Stimulated activated CD8-positive, alpha-beta memory T cell treated with anti-CD3 and anti-CD28 coated beads, Interleukin-4, amount 100 ng/mL, for 4 hours (primary cell): Measurements from ENCODE around the gene ABCC8.

Experiments used
- DNase-seq, 2 donors: peaks; one replicate each; pipeline ENCODE4 v3.0.0-alpha.2; 2020; ENCODE audit warnings: low read depth in 2 of 2, low spot score in 1 of 2

ABCC8 gene

DNA sequence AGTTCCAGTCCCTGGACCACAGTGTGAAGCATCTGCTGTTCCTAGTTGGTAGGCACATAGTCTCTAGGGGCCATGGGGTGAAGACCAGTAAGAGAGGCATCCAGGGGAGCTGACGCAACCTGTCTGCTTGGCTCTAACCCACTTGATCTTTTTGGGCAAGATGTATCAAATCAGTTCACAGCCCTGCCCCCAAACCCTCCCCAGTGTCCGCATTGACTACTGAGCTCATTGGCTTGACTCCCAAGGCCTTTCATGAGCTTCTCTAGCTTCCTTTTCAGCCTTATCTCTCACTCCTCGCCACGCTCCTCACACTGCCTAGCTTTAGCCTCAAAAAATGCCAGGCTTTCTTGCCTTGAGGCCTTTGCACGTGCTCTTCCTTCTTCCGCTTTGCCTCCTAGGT lies 29.7 kb upstream of the ABCC8 start:
- no peak for DNase-seq

DNA sequence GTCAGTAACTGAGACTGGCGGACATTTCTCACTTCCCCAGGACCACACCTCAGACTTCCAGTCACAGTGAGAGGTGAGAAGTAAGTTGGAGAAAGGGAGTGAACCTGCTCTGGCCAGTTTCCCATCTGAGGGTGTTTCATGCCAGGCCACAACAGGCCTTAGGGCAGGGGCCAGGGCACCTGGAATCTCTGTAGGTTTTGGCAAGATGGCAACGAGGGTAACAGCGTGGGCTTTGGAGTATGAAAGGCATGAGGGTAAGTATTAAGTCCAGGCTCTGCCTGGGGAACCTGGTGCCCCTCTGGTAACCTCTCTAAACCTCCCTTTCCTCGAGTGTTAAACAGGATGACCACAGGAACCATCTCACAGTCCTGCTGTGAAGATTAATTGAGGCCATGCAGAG lies 28.5 kb upstream of the ABCC8 start:
- DNase-seq: no peak

DNA sequence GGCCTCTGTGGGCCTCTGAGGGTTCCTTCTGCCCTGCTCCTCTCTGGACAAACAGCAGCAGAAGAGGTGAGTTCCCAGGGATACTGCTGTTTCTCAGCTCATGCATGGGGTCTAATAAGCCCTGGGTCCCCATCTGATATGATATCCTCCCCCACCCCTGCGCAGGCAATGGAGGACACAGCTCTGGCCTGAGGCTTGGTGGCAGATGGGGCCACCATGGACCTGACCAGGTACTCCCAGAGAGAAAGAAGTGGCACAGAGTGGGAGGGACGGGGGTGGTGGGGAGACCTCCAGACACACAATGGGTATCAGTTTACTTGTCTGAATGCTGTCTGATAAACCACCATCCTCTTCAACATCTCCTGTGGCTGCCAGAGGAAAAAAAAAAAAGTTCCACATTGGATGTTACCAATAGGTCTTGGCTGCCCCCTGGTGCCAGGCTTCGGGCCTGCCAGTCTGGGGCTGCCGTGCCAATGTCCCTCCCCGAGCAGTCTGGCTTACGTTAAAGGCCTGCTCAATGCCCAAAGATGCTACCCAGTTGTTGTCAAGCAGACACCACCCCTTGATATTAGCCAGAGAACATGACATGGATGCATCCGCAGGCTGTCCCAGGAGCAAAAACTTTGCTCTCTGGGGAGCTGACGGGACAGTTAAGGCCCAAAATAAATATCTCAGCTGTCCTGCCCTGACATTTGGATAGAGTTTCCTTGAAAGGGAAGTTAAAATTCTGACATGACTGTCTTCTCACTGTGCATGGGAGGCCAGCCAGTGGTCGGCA lies 27.9 kb upstream of the ABCC8 start:
- DNase-seq: peak; percentile 43 to 57

DNA sequence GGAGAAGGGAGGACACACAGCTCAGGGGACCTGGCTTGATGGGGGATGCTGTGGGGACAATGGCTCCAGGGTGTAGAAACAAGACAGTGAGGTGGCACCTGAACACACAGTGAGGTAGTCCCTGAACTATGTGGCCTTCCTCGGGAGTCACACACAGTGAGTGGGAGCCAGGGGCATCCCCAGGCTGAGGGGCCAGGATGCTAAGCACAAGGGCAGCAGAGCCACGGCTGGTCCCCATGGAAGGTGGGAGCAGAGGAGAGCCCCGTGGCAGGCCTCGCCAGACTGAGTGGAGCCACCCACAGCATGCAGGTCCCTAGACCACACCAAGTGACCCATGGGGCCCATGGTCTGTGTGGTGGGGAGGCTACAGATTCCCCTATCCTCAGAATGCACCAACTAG lies 26.0 kb upstream of the ABCC8 start:
- no peak for DNase-seq

DNA sequence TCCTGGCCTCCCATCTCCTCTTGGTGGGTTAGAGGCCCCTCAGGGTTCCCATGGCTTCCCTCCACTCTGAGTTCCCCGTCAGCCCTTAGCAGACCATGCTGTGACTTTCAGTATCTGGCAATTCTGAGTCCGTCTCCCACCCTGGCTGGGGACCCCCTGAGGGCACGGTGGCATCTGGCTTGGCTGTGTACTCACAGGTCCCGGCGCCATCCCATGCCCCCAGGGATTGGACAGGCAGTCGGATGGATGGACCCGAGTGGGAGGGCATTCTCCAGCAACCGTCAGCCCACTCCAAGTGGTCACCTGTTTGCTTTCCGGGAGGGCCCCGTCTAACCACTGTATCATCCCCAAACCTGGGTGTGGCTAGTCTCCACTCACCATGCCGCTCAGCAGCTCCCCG lies 24.0 kb upstream of the ABCC8 start:
- no peak for DNase-seq

DNA sequence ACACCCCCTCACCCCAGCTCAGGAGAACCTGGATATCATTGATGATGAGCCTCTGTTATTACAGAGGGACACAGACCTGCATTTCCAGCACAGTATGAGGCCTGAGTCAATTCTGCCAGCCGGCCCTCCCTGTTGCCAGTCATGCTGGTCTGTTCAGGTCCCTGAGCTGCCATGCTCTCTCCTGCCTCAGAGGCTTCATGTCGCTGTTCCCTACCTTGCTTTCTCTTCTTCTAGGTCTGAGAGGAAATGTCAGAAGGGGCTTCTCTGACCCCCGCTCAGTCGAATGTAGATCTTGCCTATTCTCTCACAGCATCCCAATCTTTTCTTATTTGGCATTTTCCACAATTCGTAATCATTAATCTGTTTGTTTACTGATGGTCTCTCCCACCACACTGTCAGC lies 21.8 kb upstream of the ABCC8 start:
- DNase-seq: no peak

DNA sequence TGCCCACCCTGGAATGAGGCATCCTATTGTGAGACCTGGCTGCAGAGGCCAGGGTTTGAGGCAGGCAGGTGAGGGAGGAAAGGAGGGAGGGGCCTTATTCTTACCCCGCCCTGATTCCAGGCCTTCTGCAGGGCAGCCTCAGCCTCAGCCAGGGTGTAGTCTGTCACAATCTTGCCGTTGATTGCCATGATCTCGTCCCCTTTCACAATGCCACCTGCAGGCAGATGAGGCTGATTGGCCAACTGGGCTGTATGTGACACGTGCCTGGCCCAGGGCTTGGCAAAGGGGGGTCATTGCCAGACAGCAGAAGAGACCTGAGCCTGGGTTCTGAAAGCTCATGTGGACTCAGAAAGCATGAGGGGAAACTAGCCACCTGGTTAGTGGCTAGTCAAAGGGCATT lies 21.4 kb upstream of the ABCC8 start:
- no peak for DNase-seq

DNA sequence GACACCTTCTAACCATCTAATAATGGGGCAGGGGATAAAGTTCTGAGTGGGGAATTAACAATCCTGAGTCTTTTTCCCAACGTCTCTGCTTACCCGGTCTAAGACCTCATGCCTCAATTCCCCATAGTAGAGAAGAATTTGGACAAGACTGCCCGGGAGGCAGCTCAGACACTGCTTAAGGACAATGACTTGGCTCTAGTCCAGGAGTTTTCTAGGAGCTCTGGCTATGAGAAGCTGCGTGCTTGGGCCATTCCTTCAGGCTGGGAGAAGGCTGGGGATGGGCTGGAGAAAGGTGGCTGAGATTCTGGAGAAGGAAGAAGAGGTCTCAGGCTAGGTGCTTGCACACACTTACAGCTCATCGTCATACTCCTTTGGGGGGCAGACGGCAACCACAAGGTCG lies 19.8 kb upstream of the ABCC8 start:
- DNase-seq: no peak

DNA sequence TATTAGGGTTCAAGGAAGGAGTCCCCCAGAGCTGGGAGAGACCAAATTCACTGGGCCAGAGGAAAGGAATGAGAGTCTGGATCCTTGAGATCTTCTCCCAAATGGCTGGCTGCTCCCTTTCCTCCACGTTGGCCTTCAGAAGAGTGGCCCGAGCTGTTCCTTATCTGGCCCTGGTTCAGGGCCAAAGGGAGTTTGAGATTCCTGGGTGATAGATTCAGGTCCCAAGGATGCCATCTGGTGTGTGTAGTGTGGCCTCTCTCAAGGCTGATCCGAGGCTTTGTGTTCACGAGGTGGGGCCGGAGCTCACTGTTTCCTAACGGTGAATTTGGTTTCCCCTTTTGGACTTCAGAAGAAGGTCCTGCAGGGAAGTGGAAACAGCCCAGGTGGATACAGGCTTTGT lies 17.4 kb upstream of the ABCC8 start:
- no peak for DNase-seq

DNA sequence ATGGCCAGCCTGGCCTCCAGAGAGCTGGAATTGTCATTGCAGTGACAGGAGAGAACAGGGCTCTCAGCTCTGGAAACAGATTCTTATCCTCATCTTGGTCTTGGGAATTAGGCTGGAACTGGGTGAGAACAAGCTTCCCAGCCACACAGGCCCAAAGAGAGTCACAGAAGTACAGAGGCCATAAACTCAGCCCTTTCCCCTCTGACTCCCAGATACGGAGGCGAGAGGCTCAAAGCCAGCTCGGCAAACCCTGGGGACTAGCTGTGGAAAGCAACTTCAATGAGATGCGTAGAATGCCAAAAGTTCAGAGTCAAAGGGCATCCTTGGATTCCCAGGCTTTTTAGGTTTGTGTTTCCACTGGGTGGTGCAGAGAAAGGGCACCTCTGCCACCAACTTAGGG lies 14.3 kb upstream of the ABCC8 start:
- DNase-seq: no peak

DNA sequence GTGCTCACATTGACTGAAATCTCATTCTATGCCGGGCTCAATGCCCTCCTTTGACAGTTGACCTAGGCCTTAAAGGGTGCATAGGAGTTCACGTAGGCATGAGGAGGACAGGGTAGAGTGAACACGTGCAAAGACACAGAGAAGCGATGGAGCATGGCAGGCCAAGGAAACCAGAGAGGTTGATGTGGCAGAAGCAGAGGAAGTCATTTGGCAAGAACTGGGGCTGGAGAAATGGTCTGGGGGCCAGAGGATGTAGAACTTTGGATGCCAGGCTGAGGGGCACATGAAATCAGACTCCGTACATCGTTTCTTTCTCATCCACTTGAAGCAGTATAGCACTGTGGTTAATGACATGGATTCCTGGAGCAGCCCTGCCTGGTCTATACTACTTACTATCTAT lies 13.6 kb upstream of the ABCC8 start:
- no peak for DNase-seq

DNA sequence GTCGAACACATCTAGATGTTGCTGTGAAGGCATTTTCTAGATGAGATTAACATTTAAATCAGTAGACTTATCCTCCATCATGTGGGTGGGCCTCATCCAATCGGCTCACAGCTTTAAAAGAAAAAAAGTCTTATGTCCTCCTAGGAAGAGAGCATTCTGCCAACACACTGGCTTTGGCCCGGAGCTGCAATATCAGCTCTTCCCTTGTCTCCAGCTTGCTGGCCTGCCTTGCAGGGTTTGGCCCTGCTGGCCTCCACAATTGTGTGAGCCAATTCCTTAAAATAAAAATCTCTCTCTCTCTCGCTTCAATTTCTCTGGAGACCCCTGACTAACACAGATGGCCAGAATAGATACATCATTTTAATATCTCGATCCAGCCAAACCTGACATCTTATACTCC lies 13.1 kb upstream of the ABCC8 start:
- no peak for DNase-seq

DNA sequence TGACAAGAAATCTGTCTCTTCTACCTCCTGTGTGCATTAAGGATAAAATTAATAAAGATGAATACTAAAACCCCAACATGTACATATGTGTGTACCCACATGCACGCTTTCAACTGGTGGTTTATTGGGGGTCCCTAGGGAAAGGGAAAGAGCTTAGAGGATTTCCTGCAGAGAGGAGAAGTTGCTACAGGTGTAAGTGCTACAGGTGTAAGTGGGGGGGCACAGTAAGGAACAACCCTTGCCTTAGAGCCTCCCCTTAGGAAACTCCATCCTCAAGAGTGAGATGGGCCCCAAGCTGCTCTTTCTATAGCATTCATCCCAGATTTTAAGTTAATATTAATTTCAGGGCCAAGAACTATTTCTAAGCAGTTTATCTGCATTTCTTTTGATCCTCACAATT lies 11.9 kb upstream of the ABCC8 start:
- DNase-seq: no peak

DNA sequence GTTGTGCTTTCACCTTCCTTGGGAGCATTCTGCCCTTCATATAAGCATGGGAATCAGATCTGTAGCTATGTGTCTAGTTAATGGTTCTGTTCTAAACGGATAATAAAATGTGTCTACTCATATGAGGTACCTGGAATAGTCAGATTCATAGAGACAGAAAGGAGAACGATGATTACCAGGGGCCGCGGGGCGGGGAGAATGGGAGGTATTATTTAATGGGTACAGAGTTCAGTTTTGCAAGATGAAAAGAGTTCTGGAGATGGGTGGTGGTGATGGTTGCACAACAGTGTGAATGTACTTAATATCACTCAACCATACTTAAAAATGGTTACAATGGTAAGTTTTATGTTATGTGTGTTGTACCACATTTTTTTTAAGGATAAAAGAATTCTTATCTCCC lies 10.0 kb upstream of the ABCC8 start:
- DNase-seq: no peak

DNA sequence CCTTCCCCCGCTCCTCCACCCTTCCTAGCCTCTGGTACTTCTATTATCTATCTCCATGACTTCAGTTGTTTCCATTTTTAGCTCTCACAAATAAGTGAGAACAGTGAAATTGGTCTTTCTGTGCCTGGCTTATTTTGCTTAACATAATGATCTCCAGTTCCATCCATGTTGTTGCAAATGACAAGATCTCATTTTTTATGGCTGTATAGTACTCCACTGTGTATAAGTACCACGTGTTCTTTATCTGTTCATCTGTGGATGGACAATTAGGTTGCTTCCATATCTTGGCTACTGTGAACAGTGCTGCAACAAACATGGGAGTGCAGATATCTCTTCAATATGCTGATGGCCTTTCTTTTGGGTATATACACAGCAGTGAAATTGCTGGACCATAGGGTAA lies 6.9 kb upstream of the ABCC8 start:
- no peak for DNase-seq

DNA sequence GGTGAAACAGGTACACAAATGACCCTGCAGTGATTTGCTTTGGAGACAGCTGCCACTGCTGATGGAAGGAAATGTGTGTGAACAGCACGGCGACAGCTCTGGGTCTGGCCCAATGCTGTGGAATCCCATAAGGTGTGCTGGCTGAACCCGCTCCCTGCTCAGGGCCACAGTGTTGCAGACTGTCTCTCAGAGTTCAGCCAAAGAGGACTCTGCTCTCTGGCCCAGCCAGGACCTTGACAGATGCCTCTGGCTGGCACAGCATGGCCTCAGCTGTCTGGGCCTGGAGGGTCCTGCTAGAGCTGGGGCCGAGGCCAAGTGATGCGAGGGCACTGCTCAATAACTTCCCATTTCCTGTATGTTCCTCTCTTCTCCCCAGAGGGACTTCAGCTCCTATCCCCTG lies 5.3 kb upstream of the ABCC8 start:
- DNase-seq: no peak

DNA sequence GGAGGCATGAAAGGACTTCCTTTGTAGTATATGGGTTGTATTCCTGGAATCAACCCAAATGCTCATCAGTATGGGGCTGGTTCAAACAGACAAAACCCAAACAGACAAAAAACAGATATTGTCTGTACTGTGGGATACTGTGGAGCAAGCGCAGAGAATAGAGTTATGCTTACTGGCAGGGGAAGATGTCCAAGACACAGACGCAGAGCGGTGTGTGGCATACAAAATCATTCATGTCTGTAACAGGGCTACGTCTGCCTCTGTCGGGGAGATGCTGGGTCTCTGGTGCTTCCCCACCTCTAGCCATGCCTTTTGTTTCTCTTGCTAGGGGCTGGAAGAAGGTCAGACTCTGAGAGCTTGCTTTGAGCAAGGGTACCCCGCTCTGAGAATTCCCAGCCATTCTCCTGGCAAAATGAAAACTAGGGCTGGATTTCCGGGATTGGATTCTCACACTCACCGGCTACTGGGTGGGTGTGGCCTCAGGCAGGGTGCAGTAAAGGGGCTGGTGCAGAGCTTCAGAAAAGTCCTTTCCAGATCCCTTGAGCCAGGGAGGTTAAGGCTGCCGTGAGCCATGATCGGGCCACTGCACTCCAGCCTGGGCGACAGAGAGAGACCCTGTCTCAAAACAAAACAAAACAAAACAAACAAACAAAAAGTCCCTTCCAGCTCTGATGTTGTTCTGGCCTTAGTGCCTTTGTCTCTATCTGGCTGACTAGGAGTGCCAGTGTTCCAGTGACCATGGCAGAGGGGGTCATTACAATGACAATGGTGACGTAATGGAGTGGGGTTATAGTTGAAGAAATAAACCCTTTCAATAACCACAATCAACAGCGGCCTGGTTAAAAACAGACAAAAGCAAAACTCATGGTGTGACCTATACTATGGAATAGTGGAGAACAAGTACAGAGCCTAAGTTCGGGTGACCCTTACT lies 2.9 kb upstream of the ABCC8 start:
- DNase-seq: no peak

DNA sequence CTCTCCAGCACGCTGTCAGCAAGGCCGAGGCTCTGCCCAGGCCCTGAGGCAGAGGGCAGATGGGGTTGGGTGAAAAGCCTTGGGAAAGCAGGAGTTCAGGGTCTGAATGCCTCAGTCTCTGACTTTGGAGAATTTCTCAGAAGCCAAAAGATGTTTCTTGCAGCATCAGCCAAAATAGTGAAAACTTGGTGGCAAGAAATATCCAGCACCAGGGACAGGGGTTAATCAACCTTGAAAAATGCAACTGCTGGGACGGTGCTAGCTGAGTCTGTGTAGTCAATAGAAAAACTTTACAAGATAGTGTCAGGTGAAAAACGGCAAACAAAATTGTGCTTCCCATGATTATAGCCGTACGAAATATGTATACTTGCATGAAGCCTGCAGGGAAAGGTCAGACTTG lies 1.4 kb upstream of the ABCC8 start:
- DNase-seq: no peak

DNA sequence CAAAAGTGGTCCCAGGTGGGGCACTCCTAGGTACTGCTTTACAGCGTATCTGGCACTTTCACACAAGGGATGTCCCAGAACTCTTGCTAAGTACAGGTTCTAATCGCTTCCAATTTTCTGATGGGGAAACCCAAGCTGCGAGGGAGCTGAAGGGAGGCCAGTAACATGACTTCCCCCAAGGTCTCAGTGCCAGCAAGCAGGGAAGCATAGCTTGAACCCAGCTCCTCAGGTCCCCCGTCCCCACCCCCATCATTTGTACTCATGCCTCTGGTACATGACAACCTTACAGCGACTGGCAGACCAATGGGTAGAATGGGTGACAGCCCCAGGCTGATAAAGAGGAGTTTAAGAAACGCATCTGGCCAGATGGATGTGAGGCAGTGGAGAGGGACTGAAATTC lies 716 bp upstream of the ABCC8 start:
- DNase-seq: no peak

DNA sequence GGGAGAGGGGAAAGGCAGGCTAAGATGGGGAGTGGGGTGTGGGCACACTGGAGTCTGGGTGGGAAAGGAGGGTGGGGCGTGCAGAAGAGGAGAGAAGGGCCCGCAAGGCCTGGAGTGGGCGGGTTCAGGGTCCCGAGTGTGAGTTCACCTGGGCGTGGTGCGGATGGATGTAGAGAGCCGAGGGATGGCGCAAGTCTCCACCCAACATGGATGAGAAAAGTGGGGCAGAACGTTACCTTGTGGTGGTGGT lies 364 bp upstream of the ABCC8 start:
- no peak for DNase-seq

DNA sequence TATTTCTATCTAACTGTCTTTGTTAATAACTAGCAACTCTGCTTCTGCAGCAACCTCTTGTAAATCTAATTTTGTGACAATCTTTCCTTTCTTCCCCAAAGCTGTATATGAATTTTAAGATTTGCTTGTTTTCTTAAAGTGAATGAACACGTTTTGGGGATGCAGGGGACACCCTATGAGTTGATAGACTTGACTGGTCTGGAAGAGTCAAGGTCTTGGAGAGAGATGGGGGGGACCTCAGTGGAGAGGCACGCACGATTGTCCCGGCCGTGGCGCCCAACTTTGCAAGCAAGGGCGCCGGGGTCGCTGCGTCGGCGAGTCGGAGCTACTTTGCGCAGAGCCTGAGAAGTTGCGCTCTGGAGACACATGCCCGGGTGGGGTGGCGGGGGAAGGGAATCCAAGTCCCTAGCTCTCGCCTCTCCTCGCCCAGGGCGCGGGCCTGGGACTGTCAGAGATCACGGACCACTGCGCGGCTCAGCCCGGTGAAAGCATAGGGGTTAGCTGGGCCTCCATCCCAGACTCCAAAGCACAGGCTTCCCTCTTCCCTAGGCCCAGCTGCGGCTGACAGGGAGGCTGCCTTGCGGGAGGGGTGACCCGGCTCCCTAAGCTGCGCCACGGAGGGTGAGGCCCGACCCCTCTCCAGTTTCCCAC lies 854 bp downstream of the ABCC8 start:
- DNase-seq: no peak

DNA sequence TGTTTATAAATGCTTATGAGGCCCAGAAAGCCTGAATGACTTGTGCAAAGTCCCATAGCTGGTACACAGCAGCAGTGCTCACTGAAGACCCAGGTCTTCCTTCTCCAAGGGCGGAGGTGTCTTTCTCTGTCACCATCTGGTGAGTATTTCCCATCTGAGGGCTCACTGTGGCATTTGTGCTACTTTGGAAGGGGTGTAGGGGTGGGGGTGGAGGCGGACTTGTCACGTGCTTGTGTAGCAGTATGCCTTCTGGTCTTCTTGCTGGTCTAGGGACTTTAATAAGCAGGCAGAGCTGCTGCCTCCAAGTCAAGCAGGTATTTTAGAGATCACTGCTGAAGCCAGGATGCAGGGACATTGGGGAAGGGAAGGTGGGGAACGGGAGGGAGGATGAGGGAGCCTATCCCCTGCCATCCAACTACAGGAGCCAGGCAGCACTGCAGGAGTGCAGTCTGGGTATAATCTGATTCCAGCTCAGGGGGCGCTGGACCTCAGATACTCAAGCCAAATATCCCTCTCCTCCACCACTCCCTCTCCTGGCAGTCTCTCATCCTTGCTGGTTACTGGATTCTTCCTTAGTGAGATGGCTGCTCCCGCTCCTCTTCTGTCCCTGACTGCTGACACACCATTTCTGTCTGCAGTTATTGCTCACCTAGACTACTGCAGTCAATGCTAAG lies 3.4 kb downstream of the ABCC8 start:
- DNase-seq: no peak
